IMR-90 (cell line): ENCODE measurements around the gene BECN2.

Experiments
- BHLHE40 ChIP-seq: fragments of 150-350 bp; IDR thresholded peaks from 2 replicates; pipeline ENCODE4 v1.6.1; 2016; ENCODE audit warnings: mild to moderate bottlenecking, low read depth, low read length
- CTCF ChIP-seq: conservative IDR thresholded peaks from 2 replicates; pipeline ENCODE4 v1.5.1; 2012; ENCODE audit warnings: mild to moderate bottlenecking, low read depth, low read length, improper control_type of control experiment

DNA sequence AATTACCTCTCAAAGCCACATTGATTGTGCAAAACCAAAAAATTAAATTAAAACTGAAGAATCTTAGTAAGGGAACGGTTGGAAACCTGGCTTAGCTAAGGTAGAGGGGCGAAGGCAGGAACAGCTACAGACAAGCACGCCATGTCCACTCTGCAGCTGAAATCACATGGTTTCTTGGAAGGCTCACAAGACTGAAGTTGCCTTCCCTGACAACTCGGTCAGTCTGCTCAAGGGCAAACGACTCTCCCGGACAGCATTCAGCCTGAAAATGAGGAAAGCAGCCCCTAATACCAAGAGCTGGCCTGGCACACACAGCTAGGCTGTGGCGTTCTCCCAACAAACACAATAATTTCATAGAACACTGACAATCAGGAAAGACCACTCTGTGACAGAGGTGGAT, 22.7 kb upstream of the BECN2 start:
- TF ChIP-seq CTCF, result no peak
- no peak for TF ChIP-seq BHLHE40
